Measurements from ENCODE around the gene PLEKHG2.

The PLEKHG2 gene

GRCh38 chr19:39465956-39466747 is 53.7 kb downstream of the PLEKHG2 start:
- Mint-ChIP-seq H3K9me3 (no peaks in the 10 kb centered on the region), H3K4me3 (no peak overlapping the region), H3K27ac (no peak overlapping the region), H3K4me1 (ENCODE audit: low read depth) (peaks cover 3% of the 10 kb centered on the region), H3K27me3 (ENCODE audit: low read depth) (no peaks in the 10 kb centered on the region), H3K36me3 (ENCODE audit: low read depth) (peaks cover 58% of the 10 kb centered on the region)

GRCh38 chr19:39467941-39468340 is 55.5 kb downstream of the PLEKHG2 start:
- Mint-ChIP-seq H3K36me3 (ENCODE audit: low read depth) (peaks cover 62% of the 10 kb centered on the region), H3K4me1 (ENCODE audit: low read depth) (peaks cover 5% of the 10 kb centered on the region), H3K27me3 (ENCODE audit: low read depth) (no peaks in the 10 kb centered on the region), H3K4me3 (no peak overlapping the region), H3K27ac (no peak overlapping the region), H3K9me3 (no peaks in the 10 kb centered on the region)

- Mint-ChIP-seq H3K4me1 (ENCODE audit: low read depth) (peaks cover 5% of the 10 kb centered on the region), H3K27ac (no peak overlapping the region), H3K36me3 (ENCODE audit: low read depth) (peaks cover 61% of the 10 kb centered on the region), H3K4me3 (no peak overlapping the region), H3K9me3 (no peaks in the 10 kb centered on the region), H3K27me3 (ENCODE audit: low read depth) (no peaks in the 10 kb centered on the region)
Measured at GRCh38 chr19:39469036-39469435, 56.6 kb downstream of the PLEKHG2 start.

GRCh38 chr19:39469567-39469966 is 57.1 kb downstream of the PLEKHG2 start:
- no peak overlapping the region for H3K27ac Mint-ChIP-seq
- no peaks in the 10 kb centered on the region for H3K27me3 Mint-ChIP-seq (ENCODE audit: low read depth)
- no peak overlapping the region for H3K4me3 Mint-ChIP-seq
- peaks cover 7% of the 10 kb centered on the region for H3K4me1 Mint-ChIP-seq (ENCODE audit: low read depth)
- H3K9me3 Mint-ChIP-seq, result no peaks in the 10 kb centered on the region
- peaks cover 65% of the 10 kb centered on the region for H3K36me3 Mint-ChIP-seq (ENCODE audit: low read depth)

- Mint-ChIP-seq H3K27me3 (ENCODE audit: low read depth) (no peaks in the 10 kb centered on the region), H3K36me3 (ENCODE audit: low read depth) (peaks cover 61% of the 10 kb centered on the region), H3K9me3 (no peaks in the 10 kb centered on the region), H3K27ac (no peak overlapping the region), H3K4me1 (ENCODE audit: low read depth) (peaks cover 7% of the 10 kb centered on the region), H3K4me3 (no peak overlapping the region)
Measured at GRCh38 chr19:39470724-39471339, 58.4 kb downstream of the PLEKHG2 start.

- Mint-ChIP-seq H3K4me1 (ENCODE audit: low read depth) (peaks cover 7% of the 10 kb centered on the region), H3K27ac (peak overlapping the region; percentile 79)
Measured at GRCh38 chr19:39471756-39472536, 59.5 kb downstream of the PLEKHG2 start.

GRCh38 chr19:39472746-39473442 is 60.4 kb downstream of the PLEKHG2 start:
- Mint-ChIP-seq H3K27ac (no peak overlapping the region), H3K36me3 (ENCODE audit: low read depth) (peaks cover 57% of the 10 kb centered on the region), H3K27me3 (ENCODE audit: low read depth) (no peaks in the 10 kb centered on the region)

More at GRCh38 chr19:39471756-39472536, 59.5 kb downstream of the PLEKHG2 start:
- Mint-ChIP-seq H3K4me3 (no peak overlapping the region), H3K9me3 (no peaks in the 10 kb centered on the region), H3K36me3 (ENCODE audit: low read depth) (peaks cover 61% of the 10 kb centered on the region), H3K27me3 (ENCODE audit: low read depth) (no peaks in the 10 kb centered on the region)

GRCh38 chr19:39473443-39473960 is 61.0 kb downstream of the PLEKHG2 start:
- peaks cover 53% of the 10 kb centered on the region for H3K36me3 Mint-ChIP-seq (ENCODE audit: low read depth)
- peaks cover 7% of the 10 kb centered on the region for H3K4me1 Mint-ChIP-seq (ENCODE audit: low read depth)
- no peaks in the 10 kb centered on the region for H3K27me3 Mint-ChIP-seq (ENCODE audit: low read depth)
- no peak overlapping the region for H3K4me3 Mint-ChIP-seq
- H3K9me3 Mint-ChIP-seq, result no peaks in the 10 kb centered on the region
- H3K27ac Mint-ChIP-seq, result no peak overlapping the region

More at GRCh38 chr19:39472746-39473442, 60.4 kb downstream of the PLEKHG2 start:
- H3K4me3 Mint-ChIP-seq, result no peak overlapping the region
- peaks cover 7% of the 10 kb centered on the region for H3K4me1 Mint-ChIP-seq (ENCODE audit: low read depth)
- no peaks in the 10 kb centered on the region for H3K9me3 Mint-ChIP-seq

GRCh38 chr19:39474139-39474620 is 61.7 kb downstream of the PLEKHG2 start:
- H3K9me3 Mint-ChIP-seq, result no peaks in the 10 kb centered on the region
- H3K36me3 Mint-ChIP-seq (ENCODE audit: low read depth), result peaks cover 46% of the 10 kb centered on the region
- peaks cover 7% of the 10 kb centered on the region for H3K4me1 Mint-ChIP-seq (ENCODE audit: low read depth)
- H3K27ac Mint-ChIP-seq, result no peak overlapping the region
- no peaks in the 10 kb centered on the region for H3K27me3 Mint-ChIP-seq (ENCODE audit: low read depth)
- no peak overlapping the region for H3K4me3 Mint-ChIP-seq

DNA sequence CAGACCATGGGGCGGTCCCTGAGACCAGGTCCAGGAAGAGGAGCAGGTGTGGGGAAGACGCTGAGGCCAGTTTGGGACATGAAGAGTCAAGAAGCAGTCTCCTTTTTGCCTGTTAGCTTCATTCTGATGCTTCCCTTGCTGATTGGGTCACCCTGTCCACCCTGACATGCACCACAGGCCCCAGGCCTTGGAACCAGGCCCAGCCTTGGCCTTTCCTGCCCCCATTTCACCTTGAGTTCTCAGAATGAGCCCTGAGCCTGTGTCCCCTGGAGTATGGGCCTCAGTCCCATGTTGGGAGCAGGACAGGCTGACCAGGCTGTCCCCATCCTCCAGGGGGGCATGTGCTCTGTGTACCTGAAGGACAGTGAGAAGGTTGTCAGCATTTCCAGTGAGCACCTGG is 63.3 kb downstream of the PLEKHG2 start:
- Mint-ChIP-seq H3K4me3 (no peak overlapping the region), H3K4me1 (ENCODE audit: low read depth) (peaks cover 13% of the 10 kb centered on the region), H3K27me3 (ENCODE audit: low read depth) (no peaks in the 10 kb centered on the region), H3K27ac (no peak overlapping the region), H3K9me3 (no peaks in the 10 kb centered on the region), H3K36me3 (ENCODE audit: low read depth) (peaks cover 32% of the 10 kb centered on the region)
